Duodenal mucosa (tissue), 2 donors: ENCODE measurements around the gene NPR2.

Experiments used
- H3K27ac ChIP-seq: one replicate; pipeline ENCODE4 v1.7.0; 2013; ENCODE audit warnings: low read depth, low read length
- H3K27me3 ChIP-seq, 2 donors: one replicate each; pipeline ENCODE4 v1.7.0; 2013; ENCODE audit warnings: low read length in 2 of 2, control low read depth in 1 of 2; ENCODE audit not compliant: insufficient read depth in 2 of 2, control insufficient read depth in 1 of 2
- H3K36me3 ChIP-seq, 2 donors: one replicate each; pipeline ENCODE4 v1.7.0; 2013; ENCODE audit warnings: low read length in 2 of 2, control low read depth in 1 of 2; ENCODE audit not compliant: insufficient read depth in 2 of 2, control insufficient read depth in 1 of 2
- H3K4me1 ChIP-seq, 2 donors: one replicate each; pipeline ENCODE4 v1.7.0; 2013; ENCODE audit warnings: low read length in 2 of 2, control low read depth in 1 of 2; ENCODE audit not compliant: insufficient read depth in 2 of 2, control insufficient read depth in 1 of 2
- H3K4me3 ChIP-seq, 2 donors: one replicate each; pipeline ENCODE4 v1.7.0; 2013; ENCODE audit warnings: low read length in 2 of 2, low read depth in 1 of 2
- H3K9ac ChIP-seq, 2 donors: one replicate each; pipeline ENCODE4 v1.7.0; 2013; ENCODE audit warnings: low read length in 2 of 2, low read depth in 1 of 2
- H3K9me3 ChIP-seq, 2 donors: one replicate each; pipeline ENCODE4 v1.7.0; 2013; ENCODE audit warnings: low read length in 2 of 2, control low read depth in 1 of 2; ENCODE audit not compliant: control insufficient read depth in 1 of 2

The NPR2 gene

GRCh38 chr9:35852876-35853865 is 61.8 kb downstream of the NPR2 start:
- no peaks in the 10 kb centered on the region for H3K9me3 ChIP-seq
- H3K27ac ChIP-seq: no peak overlapping the region
- no peaks in the 10 kb centered on the region for H3K27me3 ChIP-seq
- H3K9ac ChIP-seq: no peak overlapping the region
- H3K4me1 ChIP-seq: no peaks in the 10 kb centered on the region
- H3K36me3 ChIP-seq: no peaks in the 10 kb centered on the region
- no peak overlapping the region for H3K4me3 ChIP-seq

GRCh38 chr9:35854091-35854762 is 62.8 kb downstream of the NPR2 start:
- H3K27ac ChIP-seq: no peak overlapping the region
- peaks cover 0 to 1% of the 10 kb centered on the region in 2 donors for H3K27me3 ChIP-seq
- no peak overlapping the region for H3K4me3 ChIP-seq
- no peaks in the 10 kb centered on the region for H3K4me1 ChIP-seq
- H3K9ac ChIP-seq: no peak overlapping the region
- H3K9me3 ChIP-seq: no peaks in the 10 kb centered on the region
- no peaks in the 10 kb centered on the region for H3K36me3 ChIP-seq

GRCh38 chr9:35856206-35856605 is 64.8 kb downstream of the NPR2 start:
- H3K9me3 ChIP-seq: no peaks in the 10 kb centered on the region
- no peak overlapping the region for H3K4me3 ChIP-seq
- H3K27me3 ChIP-seq: peaks cover 16 to 19% of the 10 kb centered on the region in 2 donors
- H3K27ac ChIP-seq: no peak overlapping the region
- no peak overlapping the region for H3K9ac ChIP-seq
- no peaks in the 10 kb centered on the region for H3K36me3 ChIP-seq
- no peaks in the 10 kb centered on the region for H3K4me1 ChIP-seq

- Histone ChIP-seq H3K9ac (no peak overlapping the region), H3K4me1 (no peaks in the 10 kb centered on the region), H3K9me3 (no peaks in the 10 kb centered on the region), H3K27ac (no peak overlapping the region), H3K36me3 (no peaks in the 10 kb centered on the region), H3K27me3 (peaks cover 23 to 25% of the 10 kb centered on the region in 2 donors), H3K4me3 (no peak overlapping the region)
Measured at GRCh38 chr9:35856882-35857281, 65.5 kb downstream of the NPR2 start.

- H3K27ac ChIP-seq: no peak overlapping the region
- H3K9ac ChIP-seq: no peak overlapping the region
- peaks cover 29 to 32% of the 10 kb centered on the region in 2 donors for H3K27me3 ChIP-seq
- H3K36me3 ChIP-seq: no peaks in the 10 kb centered on the region
- no peaks in the 10 kb centered on the region for H3K9me3 ChIP-seq
- no peaks in the 10 kb centered on the region for H3K4me1 ChIP-seq
- H3K4me3 ChIP-seq: no peak overlapping the region
Measured at GRCh38 chr9:35858458-35858857, 67.1 kb downstream of the NPR2 start.
